Stimulated activated CD4-positive, alpha-beta T cell treated with anti-CD3 and anti-CD28 coated beads, Interleukin-15, amount 100 ng/mL, for 24 hours (primary cell): ENCODE measurements around the gene SOX14.
A peak's percentile ranks its signal among the peaks of the same experiment; 100 is the strongest.

Experiments
- DNase-seq: peaks from one replicate; pipeline ENCODE4 v3.0.0-alpha.2; 2020

SOX14 gene

GRCh38 chr3:137764001-137764433 lies at the start of gene SOX14:
SOX14 (plus strand) TSS chr3:137764315; CDS start chr3:137764785, 470 bp downstream.
- DNase-seq = peak; percentile 23

GRCh38 chr3:137714551-137714950 lies 49.6 kb upstream of the SOX14 start:
- no peak for DNase-seq

- DNase-seq = no peak
Measured at GRCh38 chr3:137724240-137724639, 39.9 kb upstream of the SOX14 start.

GRCh38 chr3:137737208-137737607 lies 26.9 kb upstream of the SOX14 start:
- DNase-seq = no peak

GRCh38 chr3:137738710-137739109 lies 25.4 kb upstream of the SOX14 start:
- no peak for DNase-seq

- no peak for DNase-seq
Measured at GRCh38 chr3:137743608-137744007, 20.5 kb upstream of the SOX14 start.

- no peak for DNase-seq
Measured at GRCh38 chr3:137746808-137747207, 17.3 kb upstream of the SOX14 start.

- DNase-seq = no peak
Measured at GRCh38 chr3:137759505-137759904, 4.6 kb upstream of the SOX14 start.

GRCh38 chr3:137760341-137761098 lies 3.6 kb upstream of the SOX14 start:
- DNase-seq = no peak

- DNase-seq = no peak
Measured at GRCh38 chr3:137761099-137761562, 3.0 kb upstream of the SOX14 start.

GRCh38 chr3:137761563-137762503 lies 2.3 kb upstream of the SOX14 start:
- no peak for DNase-seq

- no peak for DNase-seq
Measured at GRCh38 chr3:137762674-137763593, 1.2 kb upstream of the SOX14 start.

GRCh38 chr3:137763594-137763938 lies 549 bp upstream of the SOX14 start:
- no peak for DNase-seq

- DNase-seq = no peak
Measured at GRCh38 chr3:137764563-137765309, 621 bp downstream of the SOX14 start.

GRCh38 chr3:137765310-137766033 lies 1.4 kb downstream of the SOX14 start:
- DNase-seq = no peak

- no peak for DNase-seq
Measured at GRCh38 chr3:137766041-137766875, 2.1 kb downstream of the SOX14 start.

- no peak for DNase-seq
Measured at GRCh38 chr3:137766876-137767537, 2.9 kb downstream of the SOX14 start.

GRCh38 chr3:137767538-137768360 lies 3.6 kb downstream of the SOX14 start:
- DNase-seq = no peak
